ENCODE results near the gene LDLRAD1.

- TF ChIP-seq TAF1 (IDR thresholded peaks at IDR 0.05; ENCODE audit: borderline replicate concordance, insufficient read depth, low read length) (no peak), SIN3A (IDR thresholded peaks at IDR 0.05; ENCODE audit: borderline replicate concordance, insufficient read depth, low read length) (no peak), REST (IDR thresholded peaks at IDR 0.05; ENCODE audit: insufficient read depth in 1 of 2, low read depth in 2 of 2, low read length in 2 of 2) (no peak), POLR2AphosphoS5 (IDR thresholded peaks at IDR 0.05; ENCODE audit: low read depth, low read length) (no peak)
Observed at GRCh38 chr1:54027848-54028247, 9.9 kb upstream of the LDLRAD1 start.
